ENCODE results near the gene PPARD. TPM values are rescaled to one million over a fixed set of nuclear protein-coding genes. Genes with fewer than 3 reads are reported as not detected.
A peak's percentile ranks its signal among the peaks of the same experiment; 100 is the strongest.

Gene PPARD
- total RNA-seq, 1 donor from 2014 or later = 26.3 TPM

GRCh38 chr6:35398526-35398925 is 56.2 kb downstream of the PPARD start:
- H3K9me3 Mint-ChIP-seq = no peaks in the 10 kb centered on the region

GRCh38 chr6:35400111-35400510 is 57.8 kb downstream of the PPARD start:
- Mint-ChIP-seq H3K4me1 (no peaks in the 10 kb centered on the region), H3K27me3 (ENCODE audit: low read depth) (no peaks in the 10 kb centered on the region), H3K36me3 (ENCODE audit: low read depth) (peaks cover 5% of the 10 kb centered on the region), H3K4me3 (no peak overlapping the region), H3K9me3 (no peaks in the 10 kb centered on the region), H3K27ac (ENCODE audit: unreplicated experiment) (peak overlapping the region; percentile 52)
- no peak for DNase-seq (ENCODE audit: low read depth, low spot score)
- TF ChIP-seq CTCF (conservative IDR thresholded peaks at IDR 0.05) = no peak

More at GRCh38 chr6:35398526-35398925, 56.2 kb downstream of the PPARD start:
- Mint-ChIP-seq H3K4me3 (no peak overlapping the region), H3K36me3 (ENCODE audit: low read depth) (peaks cover 5% of the 10 kb centered on the region), H3K27me3 (ENCODE audit: low read depth) (no peaks in the 10 kb centered on the region), H3K4me1 (no peaks in the 10 kb centered on the region), H3K27ac (ENCODE audit: unreplicated experiment) (no peak overlapping the region)
- no peak for DNase-seq (ENCODE audit: low read depth, low spot score)
- no peak for TF ChIP-seq CTCF (conservative IDR thresholded peaks at IDR 0.05)

GRCh38 chr6:35400901-35401311 is 58.5 kb downstream of the PPARD start:
- H3K4me1 Mint-ChIP-seq = no peaks in the 10 kb centered on the region
- H3K4me3 Mint-ChIP-seq = no peak overlapping the region
- TF ChIP-seq CTCF (conservative IDR thresholded peaks at IDR 0.05) = no peak
- H3K36me3 Mint-ChIP-seq (ENCODE audit: low read depth) = peaks cover 5% of the 10 kb centered on the region
- no peaks in the 10 kb centered on the region for H3K9me3 Mint-ChIP-seq
- DNase-seq (ENCODE audit: low read depth, low spot score) = no peak
- H3K27ac Mint-ChIP-seq (ENCODE audit: unreplicated experiment) = peak overlapping the region; percentile 61
- no peaks in the 10 kb centered on the region for H3K27me3 Mint-ChIP-seq (ENCODE audit: low read depth)

GRCh38 chr6:35401514-35401913 is 59.2 kb downstream of the PPARD start:
- H3K27ac Mint-ChIP-seq (ENCODE audit: unreplicated experiment) = peak overlapping the region; percentile 61
- H3K4me3 Mint-ChIP-seq = no peak overlapping the region
- no peaks in the 10 kb centered on the region for H3K4me1 Mint-ChIP-seq
- DNase-seq (ENCODE audit: low read depth, low spot score) = no peak
- TF ChIP-seq CTCF (conservative IDR thresholded peaks at IDR 0.05) = no peak
- H3K9me3 Mint-ChIP-seq = no peaks in the 10 kb centered on the region
- no peaks in the 10 kb centered on the region for H3K27me3 Mint-ChIP-seq (ENCODE audit: low read depth)
- peaks cover 5% of the 10 kb centered on the region for H3K36me3 Mint-ChIP-seq (ENCODE audit: low read depth)

GRCh38 chr6:35402136-35402855 is 59.9 kb downstream of the PPARD start:
- Mint-ChIP-seq H3K4me1 (no peaks in the 10 kb centered on the region), H3K27me3 (ENCODE audit: low read depth) (no peaks in the 10 kb centered on the region), H3K27ac (ENCODE audit: unreplicated experiment) (no peak overlapping the region), H3K9me3 (no peaks in the 10 kb centered on the region), H3K36me3 (ENCODE audit: low read depth) (peaks cover 4% of the 10 kb centered on the region), H3K4me3 (no peak overlapping the region)
- no peak for DNase-seq (ENCODE audit: low read depth, low spot score)
- no peak for TF ChIP-seq CTCF (conservative IDR thresholded peaks at IDR 0.05)
